ENCODE results near the gene OR2A5. TPM values are rescaled to one million over a fixed set of nuclear protein-coding genes. Genes with fewer than 3 reads are reported as not detected.

Gene OR2A5
- polyA plus RNA-seq, 1 experiment, result not detected

DNA sequence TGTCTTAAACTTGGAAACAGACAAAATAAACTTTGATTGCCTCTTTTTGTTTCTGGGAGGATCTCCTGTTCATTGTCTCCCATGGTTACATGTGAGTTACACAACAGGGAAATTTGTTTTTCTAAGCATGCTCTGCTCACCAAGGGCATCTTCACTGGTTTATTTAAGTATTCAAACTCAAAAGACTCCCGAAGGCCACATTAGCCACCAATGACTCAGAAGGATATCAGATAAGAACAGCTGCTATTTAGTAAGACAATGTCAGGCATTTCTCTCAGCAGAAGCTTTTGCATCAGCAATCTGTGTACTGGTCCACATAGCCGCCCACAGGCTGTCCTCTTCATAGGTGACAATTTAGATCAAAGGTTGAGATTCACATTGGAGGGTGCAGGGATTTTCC, 29.3 kb upstream of the OR2A5 start:
- no peaks in the 10 kb centered on the region for H3K9me3 ChIP-seq (ENCODE audit: control insufficient read depth, insufficient read depth, low read length)
- H3K4me3 ChIP-seq (ENCODE audit: low read depth, low read length), result no peak overlapping the region
- TF ChIP-seq, protein P1, sequence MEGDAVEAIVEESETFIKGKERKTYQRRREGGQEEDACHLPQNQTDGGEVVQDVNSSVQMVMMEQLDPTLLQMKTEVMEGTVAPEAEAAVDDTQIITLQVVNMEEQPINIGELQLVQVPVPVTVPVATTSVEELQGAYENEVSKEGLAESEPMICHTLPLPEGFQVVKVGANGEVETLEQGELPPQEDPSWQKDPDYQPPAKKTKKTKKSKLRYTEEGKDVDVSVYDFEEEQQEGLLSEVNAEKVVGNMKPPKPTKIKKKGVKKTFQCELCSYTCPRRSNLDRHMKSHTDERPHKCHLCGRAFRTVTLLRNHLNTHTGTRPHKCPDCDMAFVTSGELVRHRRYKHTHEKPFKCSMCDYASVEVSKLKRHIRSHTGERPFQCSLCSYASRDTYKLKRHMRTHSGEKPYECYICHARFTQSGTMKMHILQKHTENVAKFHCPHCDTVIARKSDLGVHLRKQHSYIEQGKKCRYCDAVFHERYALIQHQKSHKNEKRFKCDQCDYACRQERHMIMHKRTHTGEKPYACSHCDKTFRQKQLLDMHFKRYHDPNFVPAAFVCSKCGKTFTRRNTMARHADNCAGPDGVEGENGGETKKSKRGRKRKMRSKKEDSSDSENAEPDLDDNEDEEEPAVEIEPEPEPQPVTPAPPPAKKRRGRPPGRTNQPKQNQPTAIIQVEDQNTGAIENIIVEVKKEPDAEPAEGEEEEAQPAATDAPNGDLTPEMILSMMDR (IDR thresholded peaks at IDR 0.05; ENCODE audit: low read depth, low read length), result no peak
- H3K27ac ChIP-seq (ENCODE audit: low read depth, low read length), result no peak overlapping the region
- ChIA-PET CTCF (interaction anchor here (0.6 to 1.7 kb wide), 3 partner anchors 118 to 283 kb away, joined by 3 to 8 read pairs (median 3); no protein-coding TSS in a partner anchor), POLR2A (interaction anchor here (1.6 kb wide), 1 partner anchor 118 kb away, joined by 4 read pairs; the partner anchor contains the start of gene TCAF1)
- DNase-seq (ENCODE audit: low read depth, low spot score), result peak; percentile 62
- no peaks in the 10 kb centered on the region for H3K27me3 ChIP-seq (ENCODE audit: control insufficient read depth, insufficient read depth, low read length)

DNA sequence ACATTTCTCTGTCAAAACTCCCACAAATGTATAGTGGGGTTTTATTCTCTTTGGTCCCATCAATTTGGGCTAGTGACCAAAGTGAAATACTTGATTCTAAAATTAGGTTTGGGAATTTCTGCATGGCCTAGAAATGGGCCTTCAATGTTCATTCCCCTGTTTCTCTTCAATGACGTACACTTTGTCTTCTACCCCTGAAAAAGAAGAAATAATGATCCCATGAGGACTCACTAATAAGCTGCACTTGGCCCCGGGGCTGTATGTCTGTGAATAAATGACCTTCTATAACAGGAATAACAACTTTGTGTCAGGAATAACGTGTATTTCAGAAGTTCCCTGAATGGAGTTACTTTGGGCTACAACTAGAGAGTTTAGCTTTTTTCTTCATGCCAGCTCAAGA, 28.4 kb upstream of the OR2A5 start:
- POLR2A ChIA-PET, result no interaction called here
- TF ChIP-seq, protein P1 (IDR thresholded peaks at IDR 0.05; ENCODE audit: low read depth, low read length), result no peak
- no peak for DNase-seq (ENCODE audit: low read depth, low spot score)

GRCh38 chr7:144022169-144022568, 26.6 kb upstream of the OR2A5 start:
- Histone ChIP-seq H3K4me3 (ENCODE audit: low read depth, low read length) (no peak overlapping the region), H3K27me3 (ENCODE audit: control insufficient read depth, insufficient read depth, low read length) (no peaks in the 10 kb centered on the region), H3K27ac (ENCODE audit: low read depth, low read length) (no peak overlapping the region), H3K9me3 (ENCODE audit: control insufficient read depth, insufficient read depth, low read length) (no peaks in the 10 kb centered on the region)
- no peak for DNase-seq (ENCODE audit: low read depth, low spot score)
- ChIA-PET CTCF (interaction anchor here (0.9 to 1.6 kb wide), 2 partner anchors 10 to 285 kb away, joined by 4 to 5 read pairs; no protein-coding TSS in a partner anchor), POLR2A (no interaction called here)
- TF ChIP-seq, protein P1 (IDR thresholded peaks at IDR 0.05; ENCODE audit: low read depth, low read length), result no peak

More for the DNA sequence above, 28.4 kb upstream of the OR2A5 start:
- no peaks in the 10 kb centered on the region for H3K27me3 ChIP-seq (ENCODE audit: control insufficient read depth, insufficient read depth, low read length)
- no peaks in the 10 kb centered on the region for H3K9me3 ChIP-seq (ENCODE audit: control insufficient read depth, insufficient read depth, low read length)
- CTCF ChIA-PET, result interaction anchor here (0.5 to 1.7 kb wide), 4 partner anchors 8 to 119 kb away, joined by 3 to 8 read pairs (median 3); no protein-coding TSS in a partner anchor
- no peak overlapping the region for H3K27ac ChIP-seq (ENCODE audit: low read depth, low read length)
- no peak overlapping the region for H3K4me3 ChIP-seq (ENCODE audit: low read depth, low read length)

DNA sequence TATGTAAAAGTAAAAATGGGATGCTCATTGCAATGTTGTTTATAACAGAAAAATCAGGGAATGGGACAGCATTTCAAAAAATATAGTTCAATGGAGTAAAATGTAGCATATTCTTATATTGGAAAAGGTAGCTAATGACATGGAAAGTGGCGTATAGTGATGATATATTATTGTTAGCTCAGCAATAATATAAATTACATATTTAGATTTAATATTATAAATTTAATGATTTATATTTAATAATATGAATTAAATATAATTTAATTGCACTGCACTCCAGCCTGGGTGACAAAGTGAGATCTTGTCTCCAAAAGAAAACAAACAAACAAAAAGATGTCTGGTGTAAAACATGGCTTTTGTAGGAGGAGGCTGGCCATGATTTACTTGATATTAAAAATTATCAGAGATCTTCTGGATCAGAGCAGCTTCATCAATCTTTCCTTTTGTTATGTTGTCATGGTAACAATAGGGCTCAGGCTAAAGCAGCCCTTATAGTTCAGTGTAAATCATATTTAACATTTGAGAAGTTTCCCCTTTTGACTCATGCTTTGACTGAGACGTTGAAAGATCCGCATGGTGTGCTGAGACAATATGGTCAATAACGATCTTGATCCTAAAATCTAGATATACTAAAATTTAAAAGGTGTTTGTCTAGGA, 25.4 kb upstream of the OR2A5 start:
- Histone ChIP-seq H3K27me3 (ENCODE audit: control insufficient read depth, insufficient read depth, low read length) (no peaks in the 10 kb centered on the region), H3K9me3 (ENCODE audit: control insufficient read depth, insufficient read depth, low read length) (no peaks in the 10 kb centered on the region), H3K27ac (ENCODE audit: low read depth, low read length) (no peak overlapping the region), H3K4me3 (ENCODE audit: low read depth, low read length) (no peak overlapping the region)
- DNase-seq (ENCODE audit: low read depth, low spot score), result no peak
- POLR2A ChIA-PET, result no interaction called here
- TF ChIP-seq, protein P1 (IDR thresholded peaks at IDR 0.05; ENCODE audit: low read depth, low read length), result no peak
- CTCF ChIA-PET, result interaction anchor here (0.9 to 1.6 kb wide), 2 partner anchors 11 to 286 kb away, joined by 4 to 5 read pairs; no protein-coding TSS in a partner anchor

DNA sequence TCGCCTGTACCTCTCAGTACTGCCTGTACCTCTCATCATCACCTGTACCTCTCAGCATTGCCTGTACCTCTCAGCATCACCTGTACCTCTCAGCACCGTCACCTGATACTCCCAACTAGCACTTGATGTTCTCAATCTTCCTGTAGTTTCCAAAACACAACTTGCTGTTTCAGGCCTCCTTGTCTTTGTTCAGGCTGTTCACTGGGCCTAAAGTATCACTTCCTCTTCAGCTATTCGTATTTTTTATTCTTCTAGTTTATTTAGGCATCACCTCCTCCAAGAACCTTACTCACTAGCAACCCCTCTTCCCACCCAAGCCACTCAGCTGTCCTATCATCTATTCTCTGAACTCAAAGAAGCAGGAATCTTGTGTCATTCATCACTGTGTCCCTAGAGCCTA, 24.5 kb upstream of the OR2A5 start:
- TF ChIP-seq, protein P1 (IDR thresholded peaks at IDR 0.05; ENCODE audit: low read depth, low read length), result no peak
- no peaks in the 10 kb centered on the region for H3K27me3 ChIP-seq (ENCODE audit: control insufficient read depth, insufficient read depth, low read length)
- ChIA-PET POLR2A (no interaction called here), CTCF (interaction anchor here (1.2 kb wide), 1 partner anchor 784 kb away, joined by 3 read pairs; no protein-coding TSS in a partner anchor)
- H3K4me3 ChIP-seq (ENCODE audit: low read depth, low read length), result no peak overlapping the region
- no peaks in the 10 kb centered on the region for H3K9me3 ChIP-seq (ENCODE audit: control insufficient read depth, insufficient read depth, low read length)
- H3K27ac ChIP-seq (ENCODE audit: low read depth, low read length), result no peak overlapping the region
- no peak for DNase-seq (ENCODE audit: low read depth, low spot score)
